H1 (cell line): ENCODE measurements around the gene CTIF. TPM values are rescaled to one million over a fixed set of nuclear protein-coding genes. Genes with fewer than 3 reads are reported as not detected.

ENCODE experiments used
- CTCF ChIA-PET: fragments of 300-600 bp; sonication (Branson Sonifier 250); formaldehyde crosslinking; loops from one replicate; lab custom pipeline; 2021; ENCODE audit not compliant: partially characterized antibody; lab: Charles Lee
- POLR2A ChIA-PET: fragments of 300-600 bp; sonication (Branson Sonifier 250); formaldehyde crosslinking; loops from one replicate; lab custom pipeline; 2021; ENCODE audit warnings: inconsistent platforms; ENCODE audit not compliant: partially characterized antibody; lab: Charles Lee
- DNase-seq, 2 experiments: peaks; one replicate each; pipeline versions ENCODE4 v3.0.0 to v3.0.0-alpha.2; 2010 to 2022; ENCODE audit warnings: low spot score in 2 of 2, low read depth in 1 of 2, mixed read lengths in 1 of 2
- FAIRE-seq: peaks from 2 replicates; lab custom pipeline; 2011; peaks lifted over from hg19 to GRCh38; lab: Jason Lieb, UNC
- H2AFZ ChIP-seq: 2 replicates; pipeline ENCODE4 v1.8.1; 2012; ENCODE audit warnings: low read length, inconsistent platforms
- H2AK5ac ChIP-seq: 2 replicates; pipeline ENCODE4 v1.6.1; 2013; ENCODE audit warnings: low read depth, low read length
- H2BK120ac ChIP-seq: replicated peaks from 2 replicates; pipeline ENCODE3; 2013; ENCODE audit warnings: low read depth, low read length, inconsistent platforms
- H2BK12ac ChIP-seq: 2 replicates; pipeline ENCODE4 v1.6.1; 2013; ENCODE audit warnings: low read depth, low read length
- H2BK15ac ChIP-seq: 2 replicates; pipeline ENCODE4 v1.6.1; 2013; ENCODE audit warnings: low read length
- H2BK20ac ChIP-seq: 2 replicates; pipeline ENCODE4 v1.6.1; 2013; ENCODE audit warnings: low read length
- H2BK5ac ChIP-seq: 2 replicates; pipeline ENCODE4 v1.6.1; 2013; ENCODE audit warnings: low read depth, low read length
- H3K14ac ChIP-seq: 2 replicates; pipeline ENCODE4 v1.6.1; 2013; ENCODE audit warnings: inconsistent platforms; ENCODE audit not compliant: insufficient read length
- H3K18ac ChIP-seq: 2 replicates; pipeline ENCODE4 v1.6.1; 2013; ENCODE audit warnings: low read length; ENCODE audit errors: extremely low read depth
- H3K23ac ChIP-seq: 2 replicates; pipeline ENCODE4 v1.6.1; 2013; ENCODE audit warnings: inconsistent platforms; ENCODE audit not compliant: insufficient read length
- H3K23me2 ChIP-seq: 2 replicates; pipeline ENCODE4 v1.6.1; 2013; ENCODE audit warnings: low read depth, low read length
- H3K27ac ChIP-seq: 2 replicates; pipeline ENCODE4 v1.6.1; 2011; ENCODE audit warnings: low read depth, low read length, inconsistent platforms
- H3K27me3 ChIP-seq, 4 experiments: replicated peaks in 1 of 4; 1 replicate in 1 of 4; 2 replicates in 3 of 4; pipeline versions ENCODE4 v1.6.1 to v1.8.1; 2011 to 2013; ENCODE audit warnings: low read length in 3 of 4, mild to moderate bottlenecking in 3 of 4, inconsistent platforms in 2 of 4, mixed read lengths in 2 of 4, moderate library complexity in 1 of 4; ENCODE audit not compliant: control insufficient read depth in 3 of 4, insufficient read depth in 3 of 4; ENCODE audit errors: extremely low read depth in 1 of 4
- H3K36me3 ChIP-seq, 4 experiments: 2 replicates each; pipeline versions ENCODE4 v1.6.1 to v1.8.1; 2011 to 2013; ENCODE audit warnings: mild to moderate bottlenecking in 4 of 4, low read length in 3 of 4, moderate library complexity in 2 of 4, control low read depth in 1 of 4, inconsistent platforms in 1 of 4; ENCODE audit not compliant: insufficient read depth in 4 of 4, control insufficient read depth in 2 of 4
- H3K4ac ChIP-seq: replicated peaks from 2 replicates; pipeline ENCODE3; 2013; ENCODE audit warnings: low read length, low read depth, mixed read lengths, inconsistent platforms; ENCODE audit not compliant: insufficient read length
- H3K4me1 ChIP-seq, 4 experiments: replicated peaks in 1 of 4; 1 replicate in 1 of 4; 2 replicates in 3 of 4; pipeline versions ENCODE4 v1.6.1 to v1.8.1; 2011 to 2013; ENCODE audit warnings: low read length in 3 of 4, inconsistent platforms in 2 of 4, mixed read lengths in 1 of 4; ENCODE audit not compliant: insufficient read depth in 4 of 4, control insufficient read depth in 3 of 4
- H3K4me2 ChIP-seq, 2 experiments: 2 replicates each; pipeline versions ENCODE4 v1.6.1 to v1.8.1; 2011 to 2013; ENCODE audit warnings: low read depth in 2 of 2, low read length in 2 of 2, control low read depth in 1 of 2, inconsistent platforms in 1 of 2, mild to moderate bottlenecking in 1 of 2; ENCODE audit not compliant: insufficient read depth in 1 of 2
- H3K4me3 ChIP-seq, 4 experiments: fragments of 200-600, 300-600 bp in 1 of 4; sonication (generic), shearing (Covaris generic), sonication (Bioruptor Twin) in 1 of 4; 2 replicates each; pipeline versions ENCODE4 v1.5.1 to v1.8.1; 2011 to 2016; ENCODE audit warnings: low read length in 4 of 4, low read depth in 3 of 4, control low read depth in 2 of 4, inconsistent platforms in 2 of 4, mild to moderate bottlenecking in 2 of 4, mixed read lengths in 1 of 4, moderate library complexity in 1 of 4; ENCODE audit not compliant: insufficient read depth in 2 of 4; ENCODE audit errors: extremely low read depth in 1 of 4
- H3K56ac ChIP-seq: replicated peaks from 2 replicates; pipeline ENCODE3; 2013; ENCODE audit warnings: low read depth, mild to moderate bottlenecking, mixed read lengths, low read length, inconsistent platforms; ENCODE audit not compliant: insufficient read length
- H3K79me1 ChIP-seq: 2 replicates; pipeline ENCODE4 v1.6.1; 2013; ENCODE audit warnings: low read depth, low read length, control low read depth
- H3K79me2 ChIP-seq, 2 experiments: 2 replicates each; pipeline versions ENCODE4 v1.6.1 to v1.8.1; 2012 to 2013; ENCODE audit warnings: low read length in 2 of 2, mild to moderate bottlenecking in 2 of 2, inconsistent platforms in 1 of 2; ENCODE audit not compliant: insufficient read depth in 2 of 2, control insufficient read depth in 1 of 2
- H3K9ac ChIP-seq, 4 experiments: replicated peaks in 1 of 4; 1 replicate in 1 of 4; 2 replicates in 3 of 4; pipeline versions ENCODE4 v1.6.1 to v1.8.1; 2011 to 2013; ENCODE audit warnings: low read depth in 3 of 4, low read length in 3 of 4, control low read depth in 2 of 4, mild to moderate bottlenecking in 2 of 4, moderate library complexity in 2 of 4, inconsistent platforms in 1 of 4; ENCODE audit errors: extremely low read depth in 1 of 4
- H3K9me3 ChIP-seq, 2 experiments: 2 replicates each; pipeline versions ENCODE4 v1.6.1 to v1.8.1; 2012 to 2013; ENCODE audit warnings: mild to moderate bottlenecking in 2 of 2, moderate library complexity in 2 of 2, control low read depth in 1 of 2, inconsistent platforms in 1 of 2, low read depth in 1 of 2, low read length in 1 of 2, mixed read lengths in 1 of 2; ENCODE audit not compliant: insufficient read depth in 2 of 2
- H4K20me1 ChIP-seq, 2 experiments: replicated peaks in 1 of 2; 2 replicates each; pipeline versions ENCODE3 to v1.8.1; 2011 to 2013; ENCODE audit warnings: inconsistent platforms in 2 of 2, low read length in 2 of 2, mild to moderate bottlenecking in 1 of 2; ENCODE audit not compliant: insufficient read depth in 2 of 2, control insufficient read depth in 1 of 2
- H4K5ac ChIP-seq: 2 replicates; pipeline ENCODE4 v1.6.1; 2013; ENCODE audit warnings: low read length, low read depth, mixed read lengths, inconsistent platforms; ENCODE audit not compliant: insufficient read length
- H4K8ac ChIP-seq: 2 replicates; pipeline ENCODE4 v1.8.0; 2013; ENCODE audit warnings: mild to moderate bottlenecking, moderate library complexity, low read length, inconsistent platforms; ENCODE audit not compliant: insufficient read depth; ENCODE audit errors: extremely low read depth
- H4K91ac ChIP-seq: replicated peaks from 2 replicates; pipeline ENCODE3; 2013; ENCODE audit warnings: low read length, mixed read lengths, inconsistent platforms; ENCODE audit not compliant: insufficient read length
- CBX5 ChIP-seq: fragments of 300-800, 300-1000 bp; sonication (generic); IDR thresholded peaks from 2 replicates; pipeline ENCODE4 v1.7.1; 2016; ENCODE audit warnings: antibody characterized with exemption, low read length, low read depth
- CEBPB ChIP-seq: IDR thresholded peaks from 2 replicates; pipeline ENCODE4 v1.6.1; 2012; ENCODE audit warnings: low read depth, low read length
- HDAC6 ChIP-seq: IDR thresholded peaks from one replicate; pipeline ENCODE4 v1.7.1; 2012; ENCODE audit warnings: low read depth, mild to moderate bottlenecking, inconsistent platforms, low read length, moderate library complexity
- RBBP5 ChIP-seq: IDR thresholded peaks from 2 replicates; pipeline ENCODE4 v1.7.1; 2012; ENCODE audit warnings: low read depth, mild to moderate bottlenecking, inconsistent platforms, low read length, moderate library complexity, borderline replicate concordance
- RNF2 ChIP-seq: fragments of 200-900, 300-1000 bp; sonication (generic); IDR thresholded peaks from 2 replicates; pipeline ENCODE4 v1.7.1; 2016; ENCODE audit warnings: borderline replicate concordance, low read depth, mild to moderate bottlenecking, antibody characterized with exemption, low read length; ENCODE audit not compliant: poor library complexity, severe bottlenecking; ENCODE audit errors: missing control alignments
- SAP30 ChIP-seq: fragments of 300-600 bp; sonication (generic); IDR thresholded peaks from 2 replicates; pipeline ENCODE4 v1.7.1; 2012; ENCODE audit warnings: low read length, moderate library complexity, mild to moderate bottlenecking, inconsistent platforms; ENCODE audit not compliant: insufficient read depth, insufficient replicate concordance
- TBP ChIP-seq: IDR thresholded peaks from 2 replicates; pipeline ENCODE4 v1.6.1; 2011; ENCODE audit warnings: low read depth, low read length, improper control_type of control experiment
- TCF12 ChIP-seq: IDR thresholded peaks from 2 replicates; pipeline ENCODE4 v1.6.1; 2011; ENCODE audit warnings: low read depth, mild to moderate bottlenecking, low read length
- TEAD4 ChIP-seq: IDR thresholded peaks from 2 replicates; pipeline ENCODE4 v1.6.1; 2012; ENCODE audit warnings: low read depth, low read length, inconsistent platforms, mixed read lengths
- ZNF274 ChIP-seq: IDR thresholded peaks from 2 replicates; pipeline ENCODE4 v1.7.0; 2012; ENCODE audit warnings: low read length, borderline replicate concordance; ENCODE audit errors: extremely low read depth
- WGBS, 2 experiments: shearing (Covaris generic) in 1 of 2; methylation state at CpG; one replicate each; pipeline versions ENCODE4 v1.1.6 to v1.1.7; 2013 to 2015; ENCODE audit warnings: low lambda C conversion rate in 2 of 2, mixed read lengths in 2 of 2, inconsistent platforms in 1 of 2, low coverage in 1 of 2, missing lambda C conversion rate in 1 of 2; ENCODE audit not compliant: insufficient replicate concordance in 2 of 2, insufficient coverage in 1 of 2, insufficient read length in 1 of 2; ENCODE audit errors: extremely low coverage in 1 of 2, missing lambda C conversion rate in 1 of 2; 5-methylcytosine and 5-hydroxymethylcytosine counted together
- polyA plus RNA-seq, 7 experiments: library from polyadenylated mRNA; depleted of rRNA in 3 of 7; stranded (reverse) in 5 of 7; unstranded in 2 of 7; fragments of >200 nt in 5 of 7; fragments of 200-250 nt in 2 of 7; gene quantifications; 1 replicate in 5 of 7; 2 replicates in 1 of 7; 4 replicates in 1 of 7; pipeline versions ENCODE4 v1.2.1 to v1.2.3, GENCODE V29; 2011 to 2013; ENCODE audit warnings: missing spikeins in 2 of 7, mixed read lengths in 2 of 7
- total RNA-seq: library from RNA; stranded (reverse); fragmentation: NEBNext Ultra II Directional; extraction: Animal tissue kit (Norgen Biotek cat#: 25700); gene quantifications from 2 replicates; pipeline ENCODE4 v1.2.1, GENCODE V29; 2021
- TF ChIP-seq, protein P1 (sequence below), 3 experiments: IDR thresholded peaks; 1 replicate in 2 of 3; 2 replicates in 1 of 3; pipeline versions ENCODE4 v1.5.1 to v1.6.1; 2011; ENCODE audit warnings: low read length in 3 of 3, mild to moderate bottlenecking in 3 of 3, inconsistent platforms in 2 of 3, low read depth in 1 of 3, moderate library complexity in 1 of 3; ENCODE audit not compliant: insufficient read depth in 1 of 3; ENCODE audit errors: control extremely low read depth in 1 of 3

CTIF gene
- total and polyA plus RNA-seq, 2 of the 8 experiments (the other 6 are each of a cell fraction or from before 2014, with no cell fraction given) = 9.0 to 17.8 TPM

DNA sequence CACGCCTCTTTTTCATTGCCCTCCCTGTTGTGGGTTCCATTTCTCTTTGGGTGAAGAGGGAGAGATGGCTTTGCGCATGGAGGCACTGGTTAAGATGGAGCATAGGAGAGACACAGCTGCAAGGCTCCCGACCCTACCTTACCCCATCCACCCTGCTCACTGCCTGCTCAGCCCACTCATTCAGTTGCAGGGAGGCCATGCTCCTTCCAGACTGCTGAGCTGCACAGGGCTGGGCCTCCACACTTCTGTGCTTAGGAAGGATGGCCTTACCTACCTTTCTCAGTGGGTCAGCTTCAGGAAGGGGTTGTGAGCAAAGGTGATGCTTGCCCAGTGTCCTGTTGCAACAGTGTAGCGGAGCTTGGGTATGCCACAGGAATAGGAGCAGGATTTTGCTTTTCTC, 127.8 kb downstream of the CTIF start:
- Histone ChIP-seq H2BK5ac (no peak overlapping the region), H3K9ac (no peak overlapping the region), H3K23me2 (no peaks in the 10 kb centered on the region), H3K4me1 (peaks cover 0 to 7% (median 4%) of the 10 kb centered on the region in 4 experiments; a peak in 5 of 7 replicates), H2BK15ac (no peak overlapping the region), H2BK12ac (no peak overlapping the region), H3K4me2 (no peak overlapping the region), H3K27me3 (no peaks in the 10 kb centered on the region), H3K18ac (no peak overlapping the region), H3K4ac (no peak overlapping the region), H3K9me3 (peaks cover 5 to 13% of the 10 kb centered on the region in 2 experiments; a peak in 3 of 4 replicates), H2AFZ (no peak overlapping the region), H2BK20ac (no peak overlapping the region), H4K5ac (no peak overlapping the region), H4K8ac (no peak overlapping the region; the same call in 1 of the 2 replicates), H3K79me1 (no peaks in the 10 kb centered on the region; the same call in 1 of the 2 replicates), H3K36me3 (peaks cover 0 to 11% (median 4%) of the 10 kb centered on the region in 4 experiments; a peak in 4 of 8 replicates), H2BK120ac (no peak overlapping the region), H3K14ac (no peak overlapping the region), H3K4me3 (no peak overlapping the region), H3K23ac (no peak overlapping the region), H4K91ac (no peak overlapping the region), H3K79me2 (no peaks in the 10 kb centered on the region), H3K27ac (no peak overlapping the region), H3K56ac (no peak overlapping the region), H2AK5ac (no peak overlapping the region), H4K20me1 (no peaks in the 10 kb centered on the region)
- no peak for DNase-seq
- ChIA-PET POLR2A (no interaction called here), CTCF (interaction anchor here (0.7 to 3.4 kb wide), 8 partner anchors 9 to 191 kb away, joined by 3 to 36 read pairs (median 5); no protein-coding TSS in a partner anchor)
- FAIRE-seq = no peak
- WGBS, 2 experiments = 88% methylated on average over 4 of the region's 4 CpGs; no CpG with 5 or more reads in 1 of the 2 experiments
- no peak for TF ChIP-seq HDAC6
- TF ChIP-seq, protein P1, sequence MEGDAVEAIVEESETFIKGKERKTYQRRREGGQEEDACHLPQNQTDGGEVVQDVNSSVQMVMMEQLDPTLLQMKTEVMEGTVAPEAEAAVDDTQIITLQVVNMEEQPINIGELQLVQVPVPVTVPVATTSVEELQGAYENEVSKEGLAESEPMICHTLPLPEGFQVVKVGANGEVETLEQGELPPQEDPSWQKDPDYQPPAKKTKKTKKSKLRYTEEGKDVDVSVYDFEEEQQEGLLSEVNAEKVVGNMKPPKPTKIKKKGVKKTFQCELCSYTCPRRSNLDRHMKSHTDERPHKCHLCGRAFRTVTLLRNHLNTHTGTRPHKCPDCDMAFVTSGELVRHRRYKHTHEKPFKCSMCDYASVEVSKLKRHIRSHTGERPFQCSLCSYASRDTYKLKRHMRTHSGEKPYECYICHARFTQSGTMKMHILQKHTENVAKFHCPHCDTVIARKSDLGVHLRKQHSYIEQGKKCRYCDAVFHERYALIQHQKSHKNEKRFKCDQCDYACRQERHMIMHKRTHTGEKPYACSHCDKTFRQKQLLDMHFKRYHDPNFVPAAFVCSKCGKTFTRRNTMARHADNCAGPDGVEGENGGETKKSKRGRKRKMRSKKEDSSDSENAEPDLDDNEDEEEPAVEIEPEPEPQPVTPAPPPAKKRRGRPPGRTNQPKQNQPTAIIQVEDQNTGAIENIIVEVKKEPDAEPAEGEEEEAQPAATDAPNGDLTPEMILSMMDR (IDR thresholded peaks at IDR 0.05; ENCODE audit: control extremely low read depth in 1 of 3, insufficient read depth in 1 of 3, low read depth in 1 of 3, low read length in 3 of 3) = no peak
- TF ChIP-seq SAP30 = no peak
- TF ChIP-seq RNF2 = no peak
- no peak for TF ChIP-seq RBBP5
- TF ChIP-seq CEBPB = no peak
- no peak for TF ChIP-seq ZNF274
- no peak for TF ChIP-seq TBP
- TF ChIP-seq TCF12 = no peak
- TF ChIP-seq TEAD4 = no peak
- no peak for TF ChIP-seq CBX5
